SK-N-SH (cell line): Measurements from ENCODE around the gene PNPLA5. TPM values are rescaled to one million over a fixed set of nuclear protein-coding genes. Genes with fewer than 3 reads are reported as not detected.

Source experiments
- CTCF ChIA-PET: fragments of 300-600, 350-600 bp; formaldehyde crosslinking; extraction: SDS; loops from one replicate; lab custom pipeline; 2021; lab: Yijun Ruan, JAX
- POLR2A ChIA-PET: fragments of 350-600 bp; sonication (Branson Sonifier 250); formaldehyde crosslinking; extraction: SDS; loops from one replicate; lab custom pipeline; 2020; ENCODE audit warnings: antibody characterized with exemption, inconsistent platforms; lab: Yijun Ruan, JAX
- DNase-seq: peaks from one replicate; pipeline ENCODE4 v3.0.0; 2012
- H2AFZ ChIP-seq: fragments of 200-600 bp; sonication (generic); 2 replicates; pipeline ENCODE4 v1.8.1; 2016; ENCODE audit warnings: antibody characterized with exemption, mild to moderate bottlenecking, low read depth
- H3F3A ChIP-seq: fragments of 200-600 bp; sonication (generic); replicated peaks from 2 replicates; pipeline ENCODE3; 2016; ENCODE audit warnings: antibody characterized with exemption, mild to moderate bottlenecking; ENCODE audit not compliant: insufficient read depth
- H3K27ac ChIP-seq, 2 experiments: fragments of 200-500 bp in 1 of 2; fragments of 200-600 bp in 1 of 2; sonication (Bioruptor generic) in 1 of 2; sonication (generic), shearing (Covaris generic) in 1 of 2; 2 replicates each; pipeline versions ENCODE4 v1.5.1 to v1.6.1; 2014 to 2016; ENCODE audit warnings: low read depth in 2 of 2, inconsistent platforms in 1 of 2, low read length in 1 of 2, mild to moderate bottlenecking in 1 of 2, mixed read lengths in 1 of 2
- H3K27me3 ChIP-seq: fragments of 200-600 bp; sonication (generic), shearing (Covaris generic); 2 replicates; pipeline ENCODE4 v1.6.1; 2016; ENCODE audit warnings: mixed run types; ENCODE audit not compliant: insufficient read depth
- H3K36me3 ChIP-seq, 2 experiments: fragments of 200-500 bp in 1 of 2; fragments of 200-600 bp in 1 of 2; sonication (Bioruptor generic) in 1 of 2; sonication (generic) in 1 of 2; replicated peaks in 1 of 2; 2 replicates each; pipeline versions ENCODE3 to v1.5.1; 2014 to 2016; ENCODE audit warnings: low read length in 1 of 2, mild to moderate bottlenecking in 1 of 2; ENCODE audit not compliant: insufficient read depth in 2 of 2, control insufficient read depth in 1 of 2
- H3K4me1 ChIP-seq, 2 experiments: fragments of 200-500 bp in 1 of 2; fragments of 200-600 bp in 1 of 2; sonication (Bioruptor generic) in 1 of 2; sonication (generic), shearing (Covaris generic) in 1 of 2; 2 replicates each; pipeline versions ENCODE4 v1.5.1 to v1.6.1; 2014 to 2016; ENCODE audit warnings: low read depth in 1 of 2, low read length in 1 of 2, mixed run types in 1 of 2; ENCODE audit not compliant: insufficient read depth in 2 of 2, control insufficient read depth in 1 of 2
- H3K4me2 ChIP-seq: fragments of 200-600 bp; sonication (generic), shearing (Covaris generic); 2 replicates; pipeline ENCODE4 v1.6.1; 2017; ENCODE audit warnings: mixed run types
- H3K4me3 ChIP-seq, 2 experiments: fragments of 200-500 bp in 1 of 2; fragments of 200-600 bp in 1 of 2; sonication (Bioruptor generic) in 1 of 2; sonication (generic), shearing (Covaris generic) in 1 of 2; 2 replicates each; pipeline versions ENCODE4 v1.5.1 to v1.8.1; 2014 to 2016; ENCODE audit warnings: low read depth in 2 of 2, inconsistent platforms in 1 of 2, low read length in 1 of 2, mild to moderate bottlenecking in 1 of 2, mixed read lengths in 1 of 2, moderate library complexity in 1 of 2
- H3K79me2 ChIP-seq: fragments of 200-600 bp; sonication (generic); 2 replicates; pipeline ENCODE4 v1.8.1; 2017; ENCODE audit warnings: mild to moderate bottlenecking; ENCODE audit not compliant: insufficient read depth
- H3K9ac ChIP-seq: fragments of 200-600 bp; sonication (generic); 2 replicates; pipeline ENCODE4 v1.6.1; 2017; ENCODE audit warnings: mixed run types
- H3K9me2 ChIP-seq: fragments of 200-600 bp; sonication (generic); 2 replicates; pipeline ENCODE4 v1.6.1; 2017; ENCODE audit warnings: mixed run types
- H3K9me3 ChIP-seq: fragments of 200-600 bp; sonication (generic); 2 replicates; pipeline ENCODE4 v1.6.1; 2017; ENCODE audit warnings: mixed run types, mild to moderate bottlenecking, moderate library complexity
- H4K20me1 ChIP-seq: fragments of 200-600 bp; sonication (generic); 2 replicates; pipeline ENCODE4 v1.6.1; 2017; ENCODE audit warnings: mild to moderate bottlenecking, mixed run types; ENCODE audit not compliant: insufficient read depth
- CHD2 ChIP-seq: fragments of 150-350 bp; IDR thresholded peaks from 2 replicates; pipeline ENCODE4 v1.6.1; 2018; ENCODE audit warnings: low read length; ENCODE audit not compliant: partially characterized antibody
- CTCF ChIP-seq: fragments of 200-600 bp; sonication (generic); IDR thresholded peaks from 2 replicates; pipeline ENCODE4 v1.6.1; 2017; ENCODE audit warnings: antibody characterized with exemption, mild to moderate bottlenecking, moderate library complexity
- ELF1 ChIP-seq: IDR thresholded peaks from 2 replicates; pipeline ENCODE4 v1.4.0; 2012
- EP300 ChIP-seq, 2 experiments: IDR thresholded peaks; 2 replicates each; pipeline versions ENCODE4 v1.4.0 to v1.6.1; 2012; ENCODE audit warnings: borderline replicate concordance in 1 of 2, low read depth in 1 of 2, low read length in 1 of 2
- EZH2phosphoT487 ChIP-seq: fragments of 200-600 bp; sonication (generic); IDR thresholded peaks from 2 replicates; pipeline ENCODE4 v1.6.1; 2017; ENCODE audit warnings: low read depth, mixed run types, mild to moderate bottlenecking, antibody characterized with exemption, moderate library complexity, borderline replicate concordance
- FOXM1 ChIP-seq: IDR thresholded peaks from 2 replicates; pipeline ENCODE4 v1.4.0; 2012; ENCODE audit warnings: low read depth, mild to moderate bottlenecking
- GATA2 ChIP-seq: sonication (generic); formaldehyde crosslinking; IDR thresholded peaks from 2 replicates; pipeline ENCODE4 v1.5.0; 2020; ENCODE audit warnings: mild to moderate bottlenecking, missing genetic modification reagents
- IRF3 ChIP-seq: fragments of 150-350 bp; IDR thresholded peaks from 2 replicates; pipeline ENCODE4 v1.6.1; 2016; ENCODE audit warnings: mild to moderate bottlenecking, low read depth, low read length
- MAX ChIP-seq: IDR thresholded peaks from 2 replicates; pipeline ENCODE4 v1.4.0; 2012; ENCODE audit warnings: low read depth
- MEF2A ChIP-seq: IDR thresholded peaks from 2 replicates; pipeline ENCODE4 v1.4.0; 2012; ENCODE audit warnings: low read depth, borderline replicate concordance
- MXI1 ChIP-seq: IDR thresholded peaks from 2 replicates; pipeline ENCODE4 v1.6.1; 2012; ENCODE audit warnings: mild to moderate bottlenecking, low read depth, low read length, improper control_type of control experiment
- NFIC ChIP-seq: IDR thresholded peaks from 2 replicates; pipeline ENCODE4 v1.4.0; 2012; ENCODE audit warnings: borderline replicate concordance
- NRF1 ChIP-seq: IDR thresholded peaks from 2 replicates; pipeline ENCODE4 v1.6.1; 2012; ENCODE audit warnings: low read depth, mild to moderate bottlenecking, low read length
- PBX3 ChIP-seq: IDR thresholded peaks from 2 replicates; pipeline ENCODE4; 2012
- POLR2AphosphoS5 ChIP-seq: IDR thresholded peaks from 2 replicates; pipeline ENCODE4 v1.6.1; 2012; ENCODE audit warnings: low read depth, low read length
- RAD21 ChIP-seq: IDR thresholded peaks from 2 replicates; pipeline ENCODE4 v1.6.1; 2012; ENCODE audit warnings: mild to moderate bottlenecking, low read length
- RCOR1 ChIP-seq: fragments of 150-350 bp; IDR thresholded peaks from 2 replicates; pipeline ENCODE4 v1.6.1; 2017; ENCODE audit warnings: antibody characterized with exemption, low read length
- RFX5 ChIP-seq: IDR thresholded peaks from 2 replicates; pipeline ENCODE4 v1.6.1; 2012; ENCODE audit warnings: mild to moderate bottlenecking, improper control_type of control experiment, low read length
- RXRA ChIP-seq: IDR thresholded peaks from 2 replicates; pipeline ENCODE4 v1.4.0; 2012; ENCODE audit warnings: low read depth, mild to moderate bottlenecking, borderline replicate concordance
- TEAD4 ChIP-seq: IDR thresholded peaks from 2 replicates; pipeline ENCODE4 v1.4.0; 2012; ENCODE audit warnings: mild to moderate bottlenecking, borderline replicate concordance; ENCODE audit not compliant: insufficient read depth
- USF1 ChIP-seq: IDR thresholded peaks from 2 replicates; pipeline ENCODE4 v1.4.0; 2012; ENCODE audit warnings: low read depth, borderline replicate concordance
- YY1 ChIP-seq: IDR thresholded peaks from 2 replicates; pipeline ENCODE4 v1.4.0; 2012; ENCODE audit warnings: low read depth, mild to moderate bottlenecking
- WGBS: methylation state at CpG from one replicate; pipeline ENCODE4 v1.1.6; 2017; ENCODE audit warnings: low lambda C conversion rate; 5-methylcytosine and 5-hydroxymethylcytosine counted together
- polyA plus RNA-seq, 3 experiments: library from polyadenylated mRNA; depleted of rRNA; stranded (reverse); fragments of >200 nt; gene quantifications; 2 replicates each; pipeline ENCODE4 v1.2.3, GENCODE V29; 2012

Gene PNPLA5
- polyA plus RNA-seq, 1 of the 3 experiments (the other 2 are of a cell fraction), result not detected

- TF ChIP-seq NFIC (no peak), CHD2 (no peak), POLR2AphosphoS5 (no peak), NRF1 (no peak), RFX5 (no peak)
These were observed 49.6 kb upstream of the PNPLA5 start (continued) for GRCh38 chr22:43941449-43941848.

- 73% methylated on average over 4 of the region's 4 CpGs for WGBS
- Histone ChIP-seq H3K4me2 (no peak overlapping the region), H3F3A (no peaks in the 10 kb centered on the region), H3K4me3 (no peak overlapping the region), H2AFZ (no peak overlapping the region), H3K9me3 (no peaks in the 10 kb centered on the region), H3K4me1 (no peaks in the 10 kb centered on the region; a peak in 1 of 4 replicates), H3K36me3 (peaks cover 0 to 12% of the 10 kb centered on the region in 2 experiments), H3K27ac (no peak overlapping the region), H4K20me1 (no peaks in the 10 kb centered on the region), H3K79me2 (no peaks in the 10 kb centered on the region), H3K9ac (no peak overlapping the region), H3K27me3 (no peaks in the 10 kb centered on the region), H3K9me2 (no peaks in the 10 kb centered on the region)
- ChIA-PET POLR2A (no interaction called here), CTCF (interaction anchor here (6.9 kb wide), 1 partner anchor 14 kb away, joined by 52 read pairs; no protein-coding TSS in a partner anchor)
- no peak for TF ChIP-seq FOXM1
- TF ChIP-seq RCOR1, result no peak
- TF ChIP-seq MXI1, result no peak
- TF ChIP-seq USF1, result no peak
- TF ChIP-seq YY1, result no peak
- no peak for TF ChIP-seq ELF1
- no peak for TF ChIP-seq PBX3
- no peak for TF ChIP-seq RAD21
- no peak for TF ChIP-seq RXRA
- TF ChIP-seq MAX, result no peak
- no peak for TF ChIP-seq NRF1
- TF ChIP-seq IRF3, result no peak
- TF ChIP-seq MEF2A, result no peak
- TF ChIP-seq NFIC, result no peak
- no peak for TF ChIP-seq POLR2AphosphoS5
- no peak for TF ChIP-seq CTCF
- no peak for TF ChIP-seq TEAD4
- TF ChIP-seq EP300 (IDR thresholded peaks at IDR 0.05; ENCODE audit: borderline replicate concordance in 1 of 2, low read depth in 1 of 2, low read length in 1 of 2), result no peak
- TF ChIP-seq EZH2phosphoT487, result no peak
- TF ChIP-seq GATA2 (CRISPR knock-in tag), result no peak
- no peak for DNase-seq
These were observed 40.0 kb upstream of the PNPLA5 start for GRCh38 chr22:43931771-43932170.
